Brain microvascular endothelial cell (primary cell): ENCODE measurements around the gene LMX1A.

Source experiments
- DNase-seq: peaks from one replicate; pipeline ENCODE4 v3.0.0-alpha.2; 2020
- H3K27ac ChIP-seq: fragments of 250-450 bp; sonication (Bioruptor Pico); 2 replicates; pipeline ENCODE4 v1.5.1; 2020; ENCODE audit warnings: mild to moderate bottlenecking, moderate library complexity
- H3K27me3 ChIP-seq: fragments of 250-450 bp; sonication (Bioruptor Pico); replicated peaks from 2 replicates; pipeline ENCODE4 v1.5.1; 2020; ENCODE audit warnings: mild to moderate bottlenecking
- H3K36me3 ChIP-seq: fragments of 250-450 bp; sonication (Bioruptor Pico); replicated peaks from 2 replicates; pipeline ENCODE4 v1.5.1; 2020; ENCODE audit warnings: mild to moderate bottlenecking
- H3K4me3 ChIP-seq: 2 replicates; pipeline ENCODE4 v1.5.1; 2011; ENCODE audit warnings: low read depth, mild to moderate bottlenecking, control low read depth, low read length, moderate library complexity
- in situ Hi-C: cut with HindIII; loops from 2 replicates; pipeline ENCODE4 v1.10.0; 2017; ENCODE audit warnings: low sequenced_read_pairs, low pct_ligation_motif_present
- TF ChIP-seq, protein P1 (sequence below): IDR thresholded peaks from 2 replicates; pipeline ENCODE4 v1.5.1; 2011; ENCODE audit warnings: low read depth, mild to moderate bottlenecking, moderate library complexity, low read length, control low read depth, inconsistent platforms; ENCODE audit errors: missing control alignments

The LMX1A gene

GRCh38 chr1:165375623-165376022 is 19.1 kb upstream of the LMX1A start:
- DNase-seq = no peak
- Histone ChIP-seq H3K27ac (no peak overlapping the region), H3K4me3 (no peak overlapping the region), H3K36me3 (no peaks in the 10 kb centered on the region), H3K27me3 (peaks cover 22% of the 10 kb centered on the region)
- TF ChIP-seq, protein P1, sequence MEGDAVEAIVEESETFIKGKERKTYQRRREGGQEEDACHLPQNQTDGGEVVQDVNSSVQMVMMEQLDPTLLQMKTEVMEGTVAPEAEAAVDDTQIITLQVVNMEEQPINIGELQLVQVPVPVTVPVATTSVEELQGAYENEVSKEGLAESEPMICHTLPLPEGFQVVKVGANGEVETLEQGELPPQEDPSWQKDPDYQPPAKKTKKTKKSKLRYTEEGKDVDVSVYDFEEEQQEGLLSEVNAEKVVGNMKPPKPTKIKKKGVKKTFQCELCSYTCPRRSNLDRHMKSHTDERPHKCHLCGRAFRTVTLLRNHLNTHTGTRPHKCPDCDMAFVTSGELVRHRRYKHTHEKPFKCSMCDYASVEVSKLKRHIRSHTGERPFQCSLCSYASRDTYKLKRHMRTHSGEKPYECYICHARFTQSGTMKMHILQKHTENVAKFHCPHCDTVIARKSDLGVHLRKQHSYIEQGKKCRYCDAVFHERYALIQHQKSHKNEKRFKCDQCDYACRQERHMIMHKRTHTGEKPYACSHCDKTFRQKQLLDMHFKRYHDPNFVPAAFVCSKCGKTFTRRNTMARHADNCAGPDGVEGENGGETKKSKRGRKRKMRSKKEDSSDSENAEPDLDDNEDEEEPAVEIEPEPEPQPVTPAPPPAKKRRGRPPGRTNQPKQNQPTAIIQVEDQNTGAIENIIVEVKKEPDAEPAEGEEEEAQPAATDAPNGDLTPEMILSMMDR = no peak
- in situ Hi-C loops = loop anchor here (25.0 kb wide), 1 partner anchor 212 kb away; no protein-coding TSS in a partner anchor

DNA sequence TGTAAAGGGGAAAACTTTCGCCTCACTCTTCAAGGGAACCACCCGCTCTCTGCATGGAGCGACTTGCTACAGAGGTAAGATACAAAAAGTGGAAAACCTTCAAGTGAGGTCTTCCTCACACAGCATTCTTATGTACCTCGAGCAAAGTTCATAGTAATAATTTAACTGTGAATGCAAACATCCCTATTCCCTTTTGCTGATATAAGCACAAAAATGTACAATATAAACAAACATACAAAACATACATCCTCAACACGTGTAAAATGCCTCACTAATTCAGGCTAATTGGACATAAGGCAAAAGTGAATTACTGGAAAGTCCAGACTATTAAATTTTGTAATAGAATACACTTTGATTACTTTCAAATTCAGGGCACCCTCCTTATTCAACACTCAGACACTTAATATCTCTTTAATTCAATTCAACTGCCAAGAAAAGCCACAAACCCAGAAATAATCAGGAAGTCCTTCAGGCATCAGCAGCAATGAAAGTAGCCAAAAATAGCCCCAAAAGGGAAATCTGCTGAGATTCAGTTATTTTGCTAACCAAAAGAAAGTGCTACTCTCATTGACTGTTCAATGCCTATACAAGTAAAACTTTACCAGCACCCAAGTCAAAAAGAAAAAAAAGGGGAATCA is 15.2 kb upstream of the LMX1A start:
- Histone ChIP-seq H3K36me3 (no peaks in the 10 kb centered on the region), H3K27me3 (peaks cover 17% of the 10 kb centered on the region), H3K27ac (no peak overlapping the region), H3K4me3 (no peak overlapping the region)
- no peak for DNase-seq
- in situ Hi-C loops = no loop called here
- TF ChIP-seq, protein P1 = no peak

DNA sequence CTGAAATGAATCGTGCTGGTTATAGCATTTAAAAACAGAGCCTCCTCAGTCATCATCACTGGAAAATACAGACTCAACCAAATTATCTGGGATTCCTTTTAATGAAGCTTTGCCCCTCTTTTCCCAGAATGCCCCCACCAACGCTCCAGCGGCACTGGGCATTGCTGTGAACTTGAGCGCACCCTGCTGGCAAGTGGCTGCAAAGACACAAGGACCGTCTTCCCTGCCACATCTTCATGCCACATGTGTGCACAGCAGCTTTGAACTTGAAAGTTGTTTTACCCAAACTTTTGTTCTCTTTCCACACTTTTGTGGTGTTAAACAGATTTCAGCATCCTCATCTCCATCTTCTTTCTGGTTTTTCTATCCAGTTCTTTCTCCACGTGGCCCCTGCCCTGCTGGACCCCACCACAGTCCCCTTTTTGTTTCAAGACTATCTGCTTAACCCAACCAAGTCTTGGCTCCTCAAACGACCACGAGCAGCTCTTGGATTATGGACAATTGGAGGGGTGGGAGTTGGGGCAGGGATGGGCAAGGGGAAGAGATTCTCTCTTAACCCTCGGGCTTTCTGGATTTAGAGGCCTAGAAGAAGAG is 12.8 kb upstream of the LMX1A start:
- Histone ChIP-seq H3K4me3 (no peak overlapping the region), H3K36me3 (no peaks in the 10 kb centered on the region), H3K27me3 (peaks cover 9% of the 10 kb centered on the region), H3K27ac (no peak overlapping the region)
- in situ Hi-C loops = no loop called here
- peak; percentile 22 for DNase-seq
- TF ChIP-seq, protein P1 = peak; percentile 94

- Histone ChIP-seq H3K36me3 (no peaks in the 10 kb centered on the region), H3K4me3 (no peak overlapping the region), H3K27ac (no peak overlapping the region), H3K27me3 (peaks cover 4% of the 10 kb centered on the region)
- in situ Hi-C loops = no loop called here
- DNase-seq = peak; percentile 51
- TF ChIP-seq, protein P1 = peak; percentile 96
These were observed 11.0 kb upstream of the LMX1A start for GRCh38 chr1:165367375-165367993.

GRCh38 chr1:165365341-165365740 is 8.8 kb upstream of the LMX1A start:
- Histone ChIP-seq H3K27me3 (no peaks in the 10 kb centered on the region), H3K4me3 (no peak overlapping the region), H3K36me3 (no peaks in the 10 kb centered on the region), H3K27ac (no peak overlapping the region)
- TF ChIP-seq, protein P1 = no peak
- DNase-seq = no peak
- in situ Hi-C loops = no loop called here
